KBM-7 (cell line): ENCODE data around the gene SLC6A14.

Experiments used
- DNase-seq: peaks from one replicate; pipeline ENCODE4 v3.0.0-alpha.2; 2015
- in situ Hi-C: fragments of 300-500 bp; cut with MboI; formaldehyde crosslinking; loops from 2 replicates; pipeline ENCODE4 v1.14.3; 2020; ENCODE audit warnings: low sequenced_read_pairs, low pct_unique_long_range_greater_than_20kb, mixed read lengths

SLC6A14 gene, protein sequence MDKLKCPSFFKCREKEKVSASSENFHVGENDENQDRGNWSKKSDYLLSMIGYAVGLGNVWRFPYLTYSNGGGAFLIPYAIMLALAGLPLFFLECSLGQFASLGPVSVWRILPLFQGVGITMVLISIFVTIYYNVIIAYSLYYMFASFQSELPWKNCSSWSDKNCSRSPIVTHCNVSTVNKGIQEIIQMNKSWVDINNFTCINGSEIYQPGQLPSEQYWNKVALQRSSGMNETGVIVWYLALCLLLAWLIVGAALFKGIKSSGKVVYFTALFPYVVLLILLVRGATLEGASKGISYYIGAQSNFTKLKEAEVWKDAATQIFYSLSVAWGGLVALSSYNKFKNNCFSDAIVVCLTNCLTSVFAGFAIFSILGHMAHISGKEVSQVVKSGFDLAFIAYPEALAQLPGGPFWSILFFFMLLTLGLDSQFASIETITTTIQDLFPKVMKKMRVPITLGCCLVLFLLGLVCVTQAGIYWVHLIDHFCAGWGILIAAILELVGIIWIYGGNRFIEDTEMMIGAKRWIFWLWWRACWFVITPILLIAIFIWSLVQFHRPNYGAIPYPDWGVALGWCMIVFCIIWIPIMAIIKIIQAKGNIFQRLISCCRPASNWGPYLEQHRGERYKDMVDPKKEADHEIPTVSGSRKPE

DNA sequence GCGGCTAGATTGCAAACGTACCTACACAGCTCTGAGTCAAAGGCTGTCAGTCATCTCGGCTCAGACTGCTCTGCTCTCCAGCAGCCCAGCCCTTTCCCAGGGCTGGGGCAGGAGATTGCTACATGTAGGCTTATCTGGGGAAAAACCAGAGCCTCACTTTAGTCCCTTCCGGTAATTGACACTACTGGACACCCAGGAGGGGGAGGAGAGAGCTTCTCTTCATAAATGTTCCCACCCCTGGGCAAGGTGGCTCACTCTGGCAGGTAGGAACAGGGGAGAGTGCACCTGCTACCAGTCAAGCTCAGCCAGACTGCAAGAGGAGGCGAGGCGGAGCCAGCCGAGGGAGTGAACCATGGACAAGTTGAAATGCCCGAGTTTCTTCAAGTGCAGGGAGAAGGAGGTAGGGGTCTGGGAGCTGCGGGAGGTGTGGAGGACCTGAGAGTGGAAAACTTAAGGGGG, at the start of gene SLC6A14:
SLC6A14 (plus strand) TSS at position 249 of the 459 bp plus-strand sequence; CDS start at position 353, 104 bp downstream.
- in situ Hi-C loops, result no loop called here
- no peak for DNase-seq

DNA sequence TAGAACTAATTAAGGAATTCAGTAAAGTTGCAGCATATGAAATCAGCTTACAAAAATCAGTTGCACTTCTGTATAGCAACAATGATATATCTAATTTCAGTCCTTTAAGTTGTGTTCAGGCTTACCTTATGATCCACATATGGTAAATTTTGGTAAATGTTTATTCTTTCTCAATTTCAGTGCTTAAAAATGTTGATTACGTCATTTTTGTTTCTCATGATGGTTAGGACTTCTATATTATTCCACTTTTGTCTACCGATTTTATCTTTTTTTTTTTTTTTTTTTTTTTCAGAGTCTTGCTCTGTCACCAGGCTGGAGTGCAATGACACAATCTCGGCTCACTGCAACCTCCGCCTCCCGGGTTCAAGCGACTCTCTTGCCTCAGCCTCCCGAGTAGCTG, 40.7 kb upstream of the SLC6A14 start:
- in situ Hi-C loops, result no loop called here
- DNase-seq, result no peak

DNA sequence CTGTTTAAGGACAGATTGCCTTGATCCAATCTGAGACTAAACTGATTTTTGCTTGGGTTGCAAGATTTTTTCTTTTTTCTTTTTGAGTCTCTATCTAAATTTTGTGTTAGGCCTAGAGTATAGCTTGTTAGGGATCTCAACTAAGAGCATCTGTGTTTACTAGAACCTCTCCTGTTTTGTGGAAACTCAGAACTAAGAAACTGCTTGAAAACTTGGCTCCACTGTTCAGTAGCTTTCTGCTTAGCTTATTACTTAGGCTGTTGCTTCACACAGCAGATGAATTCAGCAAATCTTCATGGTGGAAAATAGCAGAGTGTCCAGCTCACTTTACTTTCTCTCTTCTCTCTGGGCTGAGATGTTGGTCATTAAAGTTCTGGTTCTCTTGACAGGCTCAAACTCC, 36.7 kb upstream of the SLC6A14 start:
- in situ Hi-C loops, result no loop called here
- no peak for DNase-seq

DNA sequence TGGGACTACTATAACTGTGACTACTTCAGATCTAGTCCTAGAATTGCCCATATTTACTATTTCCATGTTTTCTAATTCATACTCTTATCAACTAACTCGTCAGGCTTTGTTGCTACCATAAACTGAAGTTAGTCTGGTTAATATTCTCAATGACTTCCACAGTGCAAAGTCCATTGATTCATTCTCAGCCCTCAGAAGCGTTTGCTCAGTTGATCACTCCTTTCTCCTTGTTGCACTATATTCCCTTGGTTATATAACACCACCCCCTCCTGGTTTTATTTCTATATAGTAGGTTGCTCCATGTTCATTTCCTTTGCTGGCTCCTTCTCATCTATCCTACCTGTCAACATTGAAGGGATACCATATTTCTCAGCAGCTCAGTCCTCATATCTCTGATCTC, 27.2 kb upstream of the SLC6A14 start:
- in situ Hi-C loops, result no loop called here
- no peak for DNase-seq

DNA sequence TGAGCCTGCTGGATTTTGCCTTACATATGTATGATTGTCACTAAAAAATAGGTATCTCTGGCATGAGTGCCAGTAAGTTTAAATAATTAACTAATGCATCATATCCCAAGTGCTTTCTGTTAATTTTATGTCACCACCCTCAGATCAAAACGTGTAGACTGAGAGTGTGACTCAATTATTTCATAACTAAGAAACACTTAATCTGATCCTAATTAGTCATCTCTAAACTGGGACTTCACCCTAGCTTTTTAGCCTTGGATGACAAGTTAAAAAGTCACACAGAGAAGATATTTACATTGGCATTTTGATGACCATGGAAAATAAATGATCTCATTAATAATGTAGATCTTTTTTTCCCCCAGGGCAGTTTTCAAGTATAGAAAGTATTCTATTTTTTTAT, 23.1 kb upstream of the SLC6A14 start:
- DNase-seq, result no peak
- in situ Hi-C loops, result no loop called here

DNA sequence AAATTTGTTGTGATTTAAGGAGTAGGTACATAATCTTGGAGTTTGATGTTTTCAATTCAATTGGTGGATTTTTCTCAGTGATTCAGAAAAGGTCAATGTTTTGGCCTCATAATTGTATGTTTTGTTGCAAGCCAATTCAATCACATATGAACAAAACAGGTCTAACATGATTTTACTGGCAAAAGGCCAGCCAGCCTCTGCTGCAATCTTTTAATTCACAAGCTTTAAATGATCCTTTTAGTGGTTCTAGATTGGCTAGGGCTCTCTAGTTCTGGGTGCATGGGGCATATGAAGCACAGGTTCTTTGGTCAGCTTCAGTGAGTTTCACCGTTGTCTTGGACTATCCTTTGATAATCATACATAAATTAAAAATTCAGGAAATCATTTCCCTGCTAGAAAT, 19.2 kb upstream of the SLC6A14 start:
- in situ Hi-C loops, result no loop called here
- DNase-seq, result no peak

DNA sequence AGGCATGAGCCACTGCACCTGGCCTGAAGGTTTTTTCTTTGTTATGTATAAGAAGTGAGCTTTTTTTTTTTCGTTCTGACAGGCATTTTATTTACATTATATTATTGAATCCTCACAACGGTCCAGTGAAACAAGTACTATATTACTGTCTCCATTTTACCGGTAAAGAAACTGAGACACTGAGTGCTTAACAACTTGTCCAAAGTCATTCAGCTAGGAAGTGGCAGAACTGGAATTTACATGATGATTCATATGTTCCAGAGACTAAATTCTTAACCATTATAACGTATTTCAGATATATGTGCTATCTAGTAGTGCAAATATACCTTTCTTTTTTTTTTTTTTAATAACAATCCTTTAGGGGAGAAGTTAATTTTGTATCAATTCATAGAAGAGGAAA, 18.4 kb upstream of the SLC6A14 start:
- DNase-seq, result no peak
- in situ Hi-C loops, result no loop called here

DNA sequence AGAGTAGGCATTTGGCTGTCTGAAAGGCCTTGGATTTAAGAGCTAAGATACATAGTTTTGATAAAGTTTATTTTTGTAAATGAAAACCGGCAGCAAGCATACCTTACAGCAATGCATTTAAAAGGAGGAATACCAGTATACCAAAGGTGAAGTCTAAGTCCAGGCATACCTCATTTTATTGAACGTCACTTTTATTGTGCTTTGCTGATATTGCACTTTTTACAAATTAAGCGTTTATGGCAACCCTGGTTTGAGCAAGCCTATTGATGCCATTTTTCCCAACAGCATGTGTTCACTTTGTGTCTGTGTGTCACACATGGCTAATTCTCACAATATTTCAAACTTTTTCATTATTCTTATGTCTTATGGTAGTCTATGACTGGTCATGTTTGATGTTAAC, 8.4 kb upstream of the SLC6A14 start:
- no peak for DNase-seq
- in situ Hi-C loops, result no loop called here

DNA sequence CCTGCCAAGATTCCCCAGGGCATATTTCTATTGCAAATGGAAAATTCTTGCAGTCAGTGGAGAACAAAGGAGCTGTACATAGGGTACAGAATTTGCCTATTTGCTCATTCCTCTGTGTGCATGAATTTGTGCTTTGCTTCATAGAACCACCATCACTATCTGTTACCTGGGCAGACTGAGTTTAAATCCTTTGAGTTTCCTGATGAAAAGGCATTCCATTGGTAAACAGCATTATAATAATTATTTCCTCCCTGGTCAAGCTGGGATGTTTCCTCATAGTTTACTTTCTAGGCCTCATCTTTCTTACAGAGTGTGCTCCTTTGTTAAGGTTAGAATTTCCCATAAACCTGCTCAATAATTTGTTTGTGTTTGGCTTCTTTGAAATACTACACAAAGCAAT, 809 bp upstream of the SLC6A14 start:
- in situ Hi-C loops, result no loop called here

DNA sequence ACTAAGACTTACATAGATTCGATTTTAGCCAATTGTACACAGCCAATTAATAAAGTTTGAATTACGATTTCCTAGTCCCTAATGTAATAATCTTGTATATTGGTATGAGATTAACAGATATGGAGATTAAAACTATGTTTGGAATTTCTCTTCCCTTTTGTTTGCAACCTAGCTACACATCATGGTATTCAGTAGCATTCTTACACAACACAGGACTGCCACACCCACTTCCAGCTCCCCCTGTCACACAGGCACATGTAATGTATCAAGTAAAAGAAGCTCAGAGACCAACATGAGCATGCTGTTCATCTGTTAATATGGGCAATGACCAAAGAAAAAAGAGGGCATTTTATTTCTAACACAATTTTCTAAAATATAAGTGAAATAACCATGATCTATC, 12.8 kb downstream of the SLC6A14 start:
- no peak for DNase-seq
- in situ Hi-C loops, result no loop called here

More for the DNA sequence above, 809 bp upstream of the SLC6A14 start:
- DNase-seq, result no peak

DNA sequence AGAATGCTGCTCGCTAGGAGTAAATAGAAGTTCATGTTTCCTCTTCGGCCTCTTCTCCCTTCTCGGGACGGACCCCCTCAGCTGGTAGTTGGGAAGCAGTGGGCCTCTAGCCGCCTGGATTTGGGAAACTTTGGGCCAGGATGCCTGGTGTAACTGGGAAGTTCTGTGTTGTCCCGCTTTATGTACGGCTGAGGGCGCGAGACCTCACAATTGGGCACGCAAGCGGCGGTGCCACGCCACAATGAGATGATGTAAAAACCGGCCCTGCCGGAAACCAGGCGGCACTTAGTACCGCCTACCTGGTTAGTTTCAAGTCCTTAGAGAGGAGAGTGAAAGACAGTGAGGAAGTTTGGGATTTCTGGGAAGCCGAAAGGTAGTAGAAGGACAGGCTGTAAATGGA, 26.4 kb downstream of the SLC6A14 start, which contains the start of gene CT83:
CT83 (minus strand) TSS at position 155 of the 400 bp plus-strand sequence; CDS start at position 35, 120 bp downstream.
- no peak for DNase-seq
- in situ Hi-C loops, result no loop called here

DNA sequence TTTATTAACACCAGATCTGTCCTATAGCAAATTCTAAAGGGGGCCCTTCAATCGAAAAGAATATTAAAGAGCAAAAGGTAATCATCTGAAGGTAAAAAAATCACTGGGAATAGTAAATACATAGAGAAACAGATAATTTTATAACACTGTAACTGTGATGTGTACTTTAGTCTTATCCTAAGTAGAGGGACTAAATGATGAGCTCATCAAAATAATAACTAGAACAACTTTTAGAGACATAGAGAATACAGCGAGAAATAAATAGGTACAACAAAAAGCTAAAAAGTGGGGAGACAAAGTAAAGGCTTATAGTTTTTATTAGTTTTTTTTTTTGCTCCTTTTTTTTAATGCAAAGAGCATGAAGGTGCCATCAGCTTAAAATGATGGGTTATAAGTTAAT, 43.7 kb downstream of the SLC6A14 start:
- in situ Hi-C loops, result no loop called here
- DNase-seq, result no peak

DNA sequence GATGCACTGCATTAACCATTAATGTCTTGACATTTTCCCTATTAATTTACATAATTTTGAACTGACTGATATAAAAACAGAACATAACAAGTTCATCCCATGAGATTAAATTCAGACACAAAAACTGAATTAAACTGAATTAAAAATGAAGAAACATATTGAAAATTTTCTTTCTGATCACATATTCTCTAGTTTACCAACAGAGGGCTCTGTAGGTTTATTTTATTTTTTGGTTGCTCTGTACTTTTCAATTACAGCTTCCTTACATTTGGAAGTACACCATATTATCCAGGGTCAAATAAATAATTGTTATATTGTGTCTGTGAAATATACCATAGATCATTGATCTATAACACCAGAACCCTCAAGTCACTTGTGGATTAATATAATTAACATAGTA, 53.7 kb downstream of the SLC6A14 start:
- peak; percentile 5 for DNase-seq
- in situ Hi-C loops, result no loop called here

DNA sequence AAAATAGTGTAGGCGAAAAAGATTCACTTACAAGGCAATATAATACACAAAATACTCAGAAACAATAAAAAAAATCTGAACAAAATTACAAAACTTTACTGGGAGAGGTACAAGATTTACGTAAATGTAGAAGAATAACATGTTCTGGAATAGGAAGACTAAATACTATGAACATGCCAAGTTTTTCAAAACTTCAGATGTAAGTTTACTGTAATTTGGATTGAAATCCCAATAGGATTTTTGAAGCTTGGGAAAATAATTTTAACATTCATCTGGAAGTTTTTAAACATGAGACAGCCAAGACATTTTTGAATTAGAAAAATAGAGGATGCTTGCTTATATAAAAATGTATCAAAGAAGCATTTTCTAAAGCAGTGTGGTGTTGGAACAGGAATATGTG, 56.9 kb downstream of the SLC6A14 start:
- in situ Hi-C loops, result no loop called here
- DNase-seq, result no peak

DNA sequence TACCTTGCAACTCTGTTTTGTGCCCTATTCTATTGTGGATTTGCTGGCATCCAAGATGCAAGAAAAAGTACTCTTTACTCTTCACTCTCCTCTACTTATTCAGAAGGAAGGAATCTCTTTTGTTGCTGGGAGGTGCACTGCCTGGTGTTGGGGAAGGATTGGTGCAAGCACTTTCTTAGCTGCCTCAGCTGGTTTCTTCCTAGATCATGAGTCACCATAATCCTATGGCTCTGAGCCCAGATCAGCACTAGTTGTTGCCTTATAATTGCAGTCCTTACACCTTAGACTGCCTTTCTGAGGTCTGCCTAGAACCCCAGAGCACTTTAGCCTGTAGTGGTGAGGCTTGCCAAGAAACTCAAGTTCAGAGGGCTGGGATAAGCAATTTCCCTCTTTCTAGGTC, 63.4 kb downstream of the SLC6A14 start:
- in situ Hi-C loops, result no loop called here
- no peak for DNase-seq
